ENCODE measurements around the gene GDF7.

Gene GDF7

GRCh38 chr2:20678780-20679179, 11.8 kb downstream of the GDF7 start:
- no peak overlapping the region for H3K4me3 ChIP-seq (ENCODE audit: low read depth, low read length)
- TF ChIP-seq CTCF (IDR thresholded peaks at IDR 0.05; ENCODE audit: low read depth, low read length, missing control alignments), result no peak
- DNase-seq (ENCODE audit: low read depth), result no peak

GRCh38 chr2:20680744-20681375, 13.9 kb downstream of the GDF7 start:
- no peak overlapping the region for H3K4me3 ChIP-seq (ENCODE audit: low read depth, low read length)
- TF ChIP-seq CTCF (IDR thresholded peaks at IDR 0.05; ENCODE audit: low read depth, low read length, missing control alignments), result no peak
- DNase-seq (ENCODE audit: low read depth), result no peak

- no peak overlapping the region for H3K4me3 ChIP-seq (ENCODE audit: low read depth, low read length)
Measured at GRCh38 chr2:20682167-20682920, 15.4 kb downstream of the GDF7 start.

GRCh38 chr2:20684581-20685063, 17.7 kb downstream of the GDF7 start:
- H3K4me3 ChIP-seq (ENCODE audit: low read depth, low read length), result no peak overlapping the region
- DNase-seq (ENCODE audit: low read depth), result no peak
- no peak for TF ChIP-seq CTCF (IDR thresholded peaks at IDR 0.05; ENCODE audit: low read depth, low read length, missing control alignments)

More at GRCh38 chr2:20682167-20682920, 15.4 kb downstream of the GDF7 start:
- TF ChIP-seq CTCF (IDR thresholded peaks at IDR 0.05; ENCODE audit: low read depth, low read length, missing control alignments), result peak; percentile 36
- no peak for DNase-seq (ENCODE audit: low read depth)

- no peak for DNase-seq (ENCODE audit: low read depth)
- H3K4me3 ChIP-seq (ENCODE audit: low read depth, low read length), result no peak overlapping the region
- TF ChIP-seq CTCF (IDR thresholded peaks at IDR 0.05; ENCODE audit: low read depth, low read length, missing control alignments), result no peak
Measured at GRCh38 chr2:20687260-20687832, 20.4 kb downstream of the GDF7 start.

GRCh38 chr2:20689428-20690264, 22.7 kb downstream of the GDF7 start:
- no peak for DNase-seq (ENCODE audit: low read depth)
- no peak for TF ChIP-seq CTCF (IDR thresholded peaks at IDR 0.05; ENCODE audit: low read depth, low read length, missing control alignments)
- no peak overlapping the region for H3K4me3 ChIP-seq (ENCODE audit: low read depth, low read length)

Measured in GM12864 (cell line).